ENCODE results near the gene NANOG. TPM values are rescaled to one million over a fixed set of nuclear protein-coding genes. Genes with fewer than 3 reads are reported as not detected.
"Not testable (repeated sequence)": the region's sequence is repeated elsewhere in the genome, so short reads cannot be mapped to it uniquely, and the experiment has no call there.

Gene NANOG
- total RNA-seq, 3 donors from 2014 or later = 0.64 TPM; not detected in 2

- Histone ChIP-seq H3K36me3 (ENCODE audit: low read depth) (no peaks in the 10 kb centered on the region), H3K4me3 (no peak overlapping the region), H3K4me1 (ENCODE audit: low read depth) (no peaks in the 10 kb centered on the region), H3K9me3 (no peaks in the 10 kb centered on the region)
- DNase-seq (no peak), ATAC-seq (no peak)
- TF ChIP-seq CTCF (IDR thresholded peaks at IDR 0.05) = no peak
- intact Hi-C loops (cut with DNase I, micrococcal nuclease) = no loop called here
Measured at GRCh38 chr12:7844116-7844515, 54.9 kb downstream of the NANOG start.

- H3K36me3 ChIP-seq (ENCODE audit: low read depth); intact Hi-C loops (cut with DNase I, micrococcal nuclease); H3K4me1 ChIP-seq (ENCODE audit: low read depth); DNase-seq; H3K4me3 ChIP-seq; H3K9me3 ChIP-seq: not testable (repeated sequence)
- peak; percentile 42 for ATAC-seq
Measured at GRCh38 chr12:7847226-7848097, 58.3 kb downstream of the NANOG start.

GRCh38 chr12:7848098-7848422 lies 58.9 kb downstream of the NANOG start:
- ATAC-seq = peak; percentile 26
- H3K9me3 ChIP-seq; intact Hi-C loops (cut with DNase I, micrococcal nuclease); H3K4me1 ChIP-seq (ENCODE audit: low read depth); DNase-seq; H3K36me3 ChIP-seq (ENCODE audit: low read depth); H3K4me3 ChIP-seq: not testable (repeated sequence)

Other genes starting within 250 kb of the NANOG start
- 1 to 10 TPM; 1.9 to 8.3 (median 5.3) TPM for gene APOBEC1, start 123.5 kb upstream of the NANOG start, total RNA-seq
- not detected for gene GDF3, start 93.6 kb upstream of the NANOG start, total RNA-seq
- not detected for gene DPPA3, start 78.0 kb upstream of the NANOG start, total RNA-seq
- gene CLEC4C, start 42.0 kb upstream of the NANOG start, total RNA-seq = not detected
- gene NANOGNB, start 24.2 kb upstream of the NANOG start, total RNA-seq = not detected
- gene SLC2A14, start 83.5 kb downstream of the NANOG start, total RNA-seq = under 1 TPM; 0.41 to 0.81 (median 0.47) TPM
- 10 to 100 TPM; 11.9 to 19.9 (median 18.0) TPM for gene SLC2A3, start 146.8 kb downstream of the NANOG start, total RNA-seq
- gene FOXJ2, start 243.3 kb downstream of the NANOG start, total RNA-seq = 10 to 100 TPM; 10.8 to 24.0 (median 12.3) TPM

All from mucosa of descending colon (tissue), 3 donors.